COLO668 (cell line): Measurements from ENCODE around the gene MUC6.
A peak's percentile ranks its signal among the peaks of the same experiment; 100 is the strongest.

Source experiments
- DNase-seq: peaks from one replicate; lab custom pipeline; 2025; ENCODE audit not compliant: unreplicated experiment; lab: John Stamatoyannopoulos, UW

The MUC6 gene

GRCh38 chr11:1073261-1073724, 36.8 kb upstream of the MUC6 start:
- peak; percentile 8 for DNase-seq

DNA sequence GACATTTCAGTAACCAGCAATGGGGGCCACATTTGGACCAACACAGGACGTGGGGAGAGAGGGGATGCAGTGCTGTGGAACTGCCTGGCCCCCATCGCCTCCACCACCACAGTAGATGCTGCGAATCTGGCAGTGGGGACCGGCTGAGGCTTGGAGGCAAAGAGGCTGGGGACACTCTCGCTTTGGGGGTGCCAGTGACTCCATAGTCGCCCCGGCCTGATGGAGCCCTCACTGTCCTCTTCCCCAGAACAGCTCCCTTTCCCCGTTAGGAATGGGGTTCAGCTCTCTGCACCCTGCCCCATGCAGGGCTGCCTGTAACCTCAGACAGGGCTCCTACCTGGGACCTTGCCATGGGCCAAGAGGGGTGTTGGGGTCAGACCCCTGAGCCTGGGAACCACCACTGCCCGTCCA, 36.3 kb upstream of the MUC6 start:
- DNase-seq: no peak

DNA sequence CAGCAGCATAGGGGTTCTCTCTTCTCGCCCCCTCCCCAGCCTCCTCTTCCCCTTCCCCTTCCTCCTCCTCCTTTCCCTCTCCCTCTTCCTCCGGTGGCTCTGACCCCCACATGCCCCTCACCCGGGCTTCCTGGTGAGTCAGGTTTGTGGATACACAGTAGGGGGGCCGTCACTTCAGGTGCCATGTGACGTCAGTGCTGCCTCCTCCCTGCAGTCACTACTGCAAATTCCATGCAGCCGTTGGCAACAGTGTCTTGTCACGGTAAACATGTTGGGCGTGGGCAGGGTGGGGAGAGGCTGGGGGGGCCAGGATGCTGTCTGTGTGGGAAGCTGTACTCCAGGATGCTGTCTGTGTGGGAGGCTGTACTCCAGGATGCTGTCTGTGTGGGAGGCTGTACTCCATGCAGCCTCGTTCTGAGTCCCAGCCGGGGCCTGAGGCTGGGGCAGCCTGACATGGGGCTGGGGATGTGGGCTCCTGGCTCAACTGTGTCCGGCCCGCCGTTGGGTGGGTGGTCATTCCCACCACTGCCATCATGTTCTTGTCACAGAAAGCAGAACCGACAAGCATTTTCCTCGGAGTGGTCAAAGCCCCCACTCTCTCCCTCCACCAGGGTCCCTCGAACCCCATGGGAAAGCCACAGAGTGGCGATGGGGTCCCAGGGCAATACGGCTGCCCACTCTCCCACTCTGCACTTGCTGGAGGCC, 35.8 kb upstream of the MUC6 start:
- DNase-seq: no peak

- DNase-seq: no peak
These were observed 35.1 kb upstream of the MUC6 start for GRCh38 chr11:1071571-1072115.

- no peak for DNase-seq
These were observed 34.3 kb upstream of the MUC6 start for GRCh38 chr11:1070594-1071462.

GRCh38 chr11:1069740-1070139, 33.2 kb upstream of the MUC6 start:
- no peak for DNase-seq

DNA sequence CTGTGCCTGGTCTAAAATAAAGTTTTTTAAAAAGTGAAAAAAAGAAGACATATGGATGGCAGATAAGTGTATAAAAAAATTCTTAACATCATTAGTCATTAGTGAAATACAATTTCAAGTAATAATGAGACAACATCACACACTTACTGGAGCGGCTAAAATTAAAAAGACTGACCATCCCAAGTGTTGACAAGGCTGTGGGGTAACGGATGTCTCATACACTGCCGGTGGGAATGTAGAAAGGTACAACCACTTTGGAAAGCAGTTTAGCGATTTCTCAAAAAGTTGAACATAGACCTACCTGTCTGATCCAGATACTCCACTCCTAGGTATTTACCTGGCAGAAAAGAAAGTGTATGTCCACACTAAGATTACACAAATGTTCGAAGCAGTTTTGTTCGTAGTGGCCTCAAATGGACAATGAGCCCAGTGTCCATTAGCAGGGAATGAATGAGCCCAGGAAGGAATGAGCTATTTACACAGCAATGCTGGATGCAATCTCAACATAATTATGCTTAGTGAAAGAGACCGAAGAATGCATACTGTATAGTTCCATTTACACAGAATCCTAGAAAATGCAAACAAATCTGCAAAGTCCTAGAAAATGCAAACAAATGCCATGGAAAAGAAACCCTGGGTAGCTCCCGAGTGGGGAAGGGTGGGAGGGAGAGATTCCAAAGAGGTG, 31.4 kb upstream of the MUC6 start:
- DNase-seq: no peak

DNA sequence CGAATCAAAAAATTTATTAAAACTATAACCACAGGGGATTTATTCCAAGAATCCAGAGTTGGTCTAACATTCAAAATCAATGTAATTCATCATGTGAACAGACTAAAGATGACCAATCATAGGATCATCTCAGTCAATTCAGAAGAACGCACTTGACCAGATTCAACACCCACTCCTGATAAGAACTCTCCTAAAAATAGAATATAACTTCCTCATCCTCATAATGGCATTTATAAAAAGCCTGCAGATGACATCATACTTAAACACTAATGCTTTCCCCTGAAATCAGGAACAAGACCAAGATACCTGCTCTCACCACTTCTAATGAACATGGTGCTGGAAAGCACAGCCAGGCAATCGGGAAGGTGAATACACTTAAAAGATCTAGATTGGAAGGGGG, 27.6 kb upstream of the MUC6 start:
- no peak for DNase-seq

DNA sequence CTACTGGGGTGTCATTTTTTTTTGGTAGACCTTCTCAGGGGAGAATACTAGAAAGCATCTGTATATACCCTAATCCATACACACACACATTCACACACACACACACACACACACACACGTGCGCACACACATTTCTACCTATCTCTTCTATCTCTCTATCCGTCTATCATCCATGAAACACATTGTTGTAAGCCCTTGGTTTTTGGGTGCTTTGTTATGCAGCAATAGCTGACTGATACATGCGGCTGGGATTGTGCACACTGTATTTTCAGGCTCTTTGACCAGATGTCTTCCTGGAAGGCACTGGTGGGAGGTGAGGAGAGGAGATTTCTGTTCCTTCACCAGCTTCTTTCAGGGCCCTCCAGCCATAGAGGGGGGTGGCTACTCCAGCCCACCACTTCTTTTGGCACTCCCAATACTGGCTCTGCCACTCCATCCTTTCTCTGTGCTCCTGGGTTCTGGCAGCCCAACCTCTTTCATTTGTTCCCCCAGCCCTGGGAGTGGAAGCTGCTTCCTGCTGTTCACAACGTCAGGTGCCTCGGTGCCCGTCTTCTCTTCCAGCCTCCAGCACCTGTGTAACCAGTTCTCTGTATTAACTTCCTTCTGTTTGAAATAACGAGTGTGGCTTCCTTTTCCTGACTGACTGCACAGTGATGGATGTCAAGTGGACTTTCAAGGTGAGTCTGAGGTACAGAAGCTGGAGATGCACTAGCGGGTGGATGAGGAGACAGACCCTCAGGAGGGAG, 25.7 kb upstream of the MUC6 start:
- DNase-seq: no peak

- DNase-seq: no peak
These were observed 24.5 kb upstream of the MUC6 start for GRCh38 chr11:1060852-1061616.

- DNase-seq: no peak
These were observed 23.9 kb upstream of the MUC6 start for GRCh38 chr11:1060410-1060809.

DNA sequence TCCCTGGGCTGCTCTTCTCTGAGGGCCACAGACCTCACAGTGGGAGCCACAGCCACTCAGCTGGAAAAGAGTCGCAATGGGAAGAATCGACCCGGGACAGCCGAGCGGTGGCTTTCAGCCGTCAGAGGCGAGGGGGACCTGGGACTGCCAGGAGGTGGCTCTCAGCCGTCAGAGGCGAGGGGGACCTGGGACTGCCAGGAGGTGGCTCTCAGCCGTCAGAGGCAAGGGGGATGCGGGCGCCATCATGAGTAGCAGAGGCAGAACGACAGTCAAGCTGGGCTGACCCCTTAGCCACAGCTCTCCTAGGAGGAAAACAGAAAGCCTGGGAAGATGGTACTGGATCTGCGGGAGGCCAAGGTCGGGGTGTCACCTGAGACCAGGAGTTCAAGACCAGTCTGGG, 23.2 kb upstream of the MUC6 start:
- DNase-seq: no peak

GRCh38 chr11:1057806-1058205, 21.3 kb upstream of the MUC6 start:
- no peak for DNase-seq

DNA sequence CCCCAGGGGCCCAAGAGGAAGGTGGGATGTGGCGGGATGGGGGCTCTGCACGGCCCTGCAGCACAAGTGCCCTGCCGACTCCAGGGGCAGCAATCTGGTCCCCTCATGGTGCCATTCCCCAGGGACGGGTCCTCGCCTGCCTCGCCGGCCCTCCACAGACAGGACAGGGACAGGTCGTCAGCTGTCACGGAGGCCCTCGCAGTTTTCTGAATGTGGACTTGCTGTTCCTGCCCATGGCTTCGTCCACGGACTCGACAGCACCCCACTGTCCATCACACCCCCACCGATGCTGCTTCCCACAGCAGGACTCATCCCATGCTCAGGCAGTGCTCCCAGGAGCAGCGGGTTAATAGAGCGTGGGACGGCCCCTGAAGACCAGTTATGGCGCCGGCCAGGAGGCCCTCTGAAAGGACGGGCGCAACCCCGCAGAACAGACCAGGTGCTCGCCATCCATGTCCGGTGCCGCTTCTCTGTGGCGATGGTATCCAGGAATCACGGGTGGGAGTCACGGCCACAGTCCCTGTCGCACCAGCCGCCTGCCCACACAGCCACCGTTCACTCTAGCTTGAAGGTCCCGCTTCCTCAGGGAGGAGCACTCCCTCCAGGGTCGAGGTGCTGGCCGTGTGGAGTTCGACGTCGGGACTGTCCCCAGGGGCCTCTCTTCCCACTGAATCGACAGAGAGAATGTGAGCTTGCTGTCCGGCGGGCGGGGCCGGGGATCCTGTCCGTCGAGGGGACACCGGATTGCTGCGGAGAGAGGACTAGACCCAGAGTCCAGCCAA, 19.7 kb upstream of the MUC6 start:
- DNase-seq: no peak

- no peak for DNase-seq
These were observed 18.7 kb upstream of the MUC6 start for GRCh38 chr11:1055109-1055703.

DNA sequence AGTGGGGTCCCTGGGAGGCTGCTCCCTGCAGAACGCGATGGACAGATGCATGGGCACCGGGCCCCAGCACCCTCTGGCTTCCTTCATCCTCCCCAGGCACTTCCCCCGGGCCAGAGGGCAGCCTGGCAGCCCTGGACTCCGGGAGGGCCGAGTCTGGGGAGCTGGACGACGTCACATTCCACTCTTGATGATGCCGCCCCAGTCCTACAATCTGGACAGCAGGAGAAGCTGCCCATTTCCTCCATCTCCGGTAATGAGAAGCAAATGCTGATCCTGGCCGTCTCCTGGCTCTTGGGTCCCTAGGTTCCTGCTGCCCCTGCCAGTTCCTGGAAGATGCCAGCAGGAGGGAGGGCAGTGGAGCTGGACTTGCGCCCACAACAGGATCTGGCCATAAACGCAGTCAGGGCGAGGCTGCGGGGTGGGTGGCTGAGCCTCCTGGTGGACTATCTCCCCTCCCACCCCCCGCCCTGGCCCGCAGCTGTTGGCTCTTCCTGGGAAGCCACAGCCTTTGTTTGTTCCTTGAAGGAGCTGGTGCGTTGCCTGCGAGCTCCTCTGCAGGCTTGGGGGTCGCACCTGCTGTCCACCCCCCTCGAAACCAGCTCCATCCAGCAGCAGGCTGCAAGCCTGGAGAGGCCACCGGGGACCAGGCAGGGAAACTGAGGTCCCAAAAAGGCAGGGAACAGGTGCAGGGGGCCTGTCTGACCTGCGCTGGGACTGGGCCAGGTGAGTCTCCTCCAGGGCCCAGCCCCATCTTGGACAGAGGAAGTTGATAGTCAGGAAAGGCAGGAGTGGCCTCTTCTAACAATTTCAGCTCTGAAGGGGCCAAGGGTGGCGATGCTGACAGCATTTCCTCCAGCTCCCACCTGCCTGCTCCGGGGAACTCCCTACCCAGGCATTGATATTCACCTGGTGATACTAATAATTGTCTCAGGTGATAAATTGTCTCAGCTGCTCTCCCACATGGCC, 17.9 kb upstream of the MUC6 start:
- peak; percentile 11 for DNase-seq

- no peak for DNase-seq
These were observed 16.8 kb upstream of the MUC6 start for GRCh38 chr11:1053121-1053901.
